G401.6 (cell line): ENCODE results near the gene GGT6.
"Not testable (repeated sequence)": the region's sequence is repeated elsewhere in the genome, so short reads cannot be mapped to it uniquely, and the experiment has no call there.

Source experiments
- FAIRE-seq: peaks from 2 replicates; lab custom pipeline; 2012; peaks lifted over from hg19 to GRCh38; lab: Jason Lieb, UNC

GGT6 gene

DNA sequence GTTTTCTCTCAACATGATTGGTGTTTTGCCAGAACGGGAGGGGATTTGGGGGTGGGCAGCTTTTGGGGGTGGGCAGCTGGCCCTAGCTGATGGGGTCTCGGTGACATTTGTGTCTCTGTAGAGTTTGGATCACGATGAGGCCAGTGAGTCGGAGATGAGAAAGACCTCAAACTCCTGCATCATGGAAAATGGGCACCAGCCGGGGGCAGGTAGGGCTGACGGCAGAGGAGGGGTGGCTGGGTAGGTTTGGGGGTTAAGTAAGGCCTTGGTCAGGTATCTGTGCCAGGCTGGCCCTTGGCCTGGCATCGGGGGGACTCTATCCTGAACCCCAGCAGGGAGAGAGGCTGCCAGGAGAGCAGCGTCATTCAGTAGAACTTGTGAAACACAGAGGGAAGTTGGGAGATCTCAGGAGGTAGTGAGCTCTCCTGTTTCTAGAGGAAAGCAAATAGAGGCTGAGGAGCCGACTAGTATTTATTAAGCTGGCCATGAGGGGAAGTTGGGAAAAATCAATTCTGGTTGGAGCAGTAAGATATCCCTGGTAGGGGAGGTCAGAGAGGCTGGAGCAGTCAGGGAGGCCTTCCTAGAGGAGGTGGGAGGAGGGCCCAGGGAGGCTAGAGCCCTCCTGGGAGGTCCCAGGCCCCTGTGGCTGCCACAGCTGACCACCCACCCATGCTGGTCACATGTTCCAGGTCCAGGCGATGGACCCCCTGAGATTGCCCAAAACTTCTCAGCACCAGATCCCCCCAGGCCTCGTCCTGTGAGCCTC lies 32.0 kb upstream of the GGT6 start:
- FAIRE-seq: no peak

DNA sequence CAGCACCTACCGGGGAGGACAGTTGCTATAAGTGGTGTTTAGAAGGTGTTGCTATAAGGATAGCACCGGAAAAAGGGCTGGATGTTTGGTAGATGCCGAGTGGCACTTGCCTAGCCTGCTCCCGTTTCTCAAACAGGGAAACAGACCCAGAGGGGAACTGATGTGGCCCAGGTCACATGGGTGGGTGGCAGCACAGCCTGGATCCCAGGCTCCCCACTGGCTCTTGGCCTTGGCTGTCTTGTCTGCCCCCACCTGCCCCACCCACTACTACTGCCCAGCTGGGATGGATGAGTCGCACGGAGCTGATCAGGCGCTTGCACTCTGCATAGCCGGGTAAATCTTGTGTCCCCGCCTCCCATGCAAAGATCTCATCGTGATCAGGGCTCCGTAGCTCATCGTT lies 31.2 kb upstream of the GGT6 start:
- no peak for FAIRE-seq

DNA sequence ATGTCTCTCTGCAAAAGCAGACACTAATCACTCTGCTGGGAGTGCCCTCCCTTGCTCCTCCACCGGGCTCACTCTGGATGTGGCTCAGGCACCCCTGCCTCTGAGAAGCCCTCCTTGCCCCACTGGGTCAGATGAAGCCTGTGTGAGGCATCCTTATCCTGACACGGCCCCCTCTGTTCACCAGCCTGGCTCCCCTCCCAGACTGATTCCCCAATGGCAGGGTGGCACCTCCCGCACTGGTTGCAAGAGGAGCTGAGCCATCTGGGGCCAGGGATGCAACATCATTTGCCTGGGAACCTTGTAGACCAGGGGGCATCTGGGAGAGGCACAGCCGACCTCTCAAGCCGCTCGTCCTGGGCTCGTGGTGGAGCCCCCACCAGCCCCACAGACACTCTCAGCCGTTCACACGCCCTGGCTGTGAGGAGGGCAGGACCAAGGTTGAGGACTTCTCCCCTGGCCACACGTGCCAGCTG lies 30.6 kb upstream of the GGT6 start:
- no peak for FAIRE-seq

DNA sequence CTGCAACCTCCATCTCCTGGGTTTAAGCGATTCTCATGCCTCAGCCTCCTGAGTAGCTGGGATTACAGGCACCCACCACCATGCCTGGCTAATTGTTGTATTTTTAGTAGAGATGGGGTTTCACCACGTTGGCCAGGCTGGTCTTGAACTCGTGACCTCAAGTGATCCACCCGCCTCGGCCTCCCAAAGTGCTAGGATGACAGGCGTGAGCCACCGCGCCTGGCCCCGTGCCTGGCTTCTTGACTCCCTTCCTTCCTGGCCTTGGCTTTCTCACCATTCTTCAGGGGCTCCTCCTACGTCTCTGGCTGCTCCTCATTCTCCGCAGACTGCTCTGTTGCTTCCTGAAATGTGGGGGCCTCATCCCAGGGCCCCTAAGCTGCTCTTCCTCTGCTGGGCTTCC lies 29.7 kb upstream of the GGT6 start:
- not testable (repeated sequence) for FAIRE-seq

DNA sequence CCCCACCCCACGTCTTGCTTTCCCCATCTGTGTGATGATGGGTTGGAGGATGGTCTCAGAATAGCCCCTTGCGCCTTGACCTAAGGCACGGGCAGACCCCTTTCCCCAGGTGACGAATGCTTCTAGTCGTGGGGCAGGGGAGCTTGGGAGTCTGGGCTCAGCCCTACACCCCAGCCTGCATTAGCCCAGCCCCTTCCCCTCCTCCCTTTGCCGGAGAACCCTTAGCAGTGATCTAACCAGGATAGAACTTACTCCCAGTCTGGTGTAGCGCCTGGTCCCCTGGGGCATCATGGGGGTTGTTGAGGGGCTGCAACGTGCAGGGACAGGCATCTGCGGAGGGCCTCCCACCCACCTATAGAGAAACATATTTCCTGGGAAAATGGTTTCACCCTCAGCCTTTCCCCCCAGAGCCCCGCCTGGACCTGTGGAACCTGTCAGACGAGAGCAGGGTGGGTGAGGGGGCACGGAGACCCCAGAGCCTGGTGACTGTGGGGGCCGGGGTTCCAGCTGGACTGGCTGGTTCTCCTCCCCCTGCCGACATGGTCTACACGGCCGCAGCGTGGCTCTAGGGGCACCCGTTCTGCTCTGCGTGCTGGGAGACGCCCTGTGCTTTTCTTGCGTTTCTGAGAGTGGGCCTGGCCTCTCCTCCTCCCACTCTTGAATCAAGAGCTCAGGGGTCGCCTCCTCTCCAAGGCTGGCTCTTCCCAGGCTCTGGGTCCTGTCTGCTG lies 28.7 kb upstream of the GGT6 start:
- no peak for FAIRE-seq

DNA sequence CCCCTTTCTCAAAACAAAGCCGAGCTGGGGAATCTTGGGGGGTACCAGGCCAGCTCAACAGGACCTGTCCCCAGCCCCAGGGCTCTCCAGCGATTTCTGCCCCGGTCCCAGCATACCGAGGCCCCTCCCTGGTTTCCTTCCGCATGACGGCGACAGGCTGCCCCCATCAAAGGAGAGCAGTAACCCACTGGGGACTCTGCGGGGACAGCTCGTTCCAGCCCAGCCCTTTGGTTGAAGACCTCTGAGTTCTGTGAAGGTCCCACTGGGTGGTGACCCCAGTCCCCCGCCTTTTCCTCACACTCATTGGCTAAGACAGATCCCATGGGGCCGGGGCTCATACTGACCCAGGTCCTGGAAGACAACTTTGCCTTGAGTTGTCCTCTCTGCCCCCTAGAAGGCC lies 28.0 kb upstream of the GGT6 start:
- no peak for FAIRE-seq

DNA sequence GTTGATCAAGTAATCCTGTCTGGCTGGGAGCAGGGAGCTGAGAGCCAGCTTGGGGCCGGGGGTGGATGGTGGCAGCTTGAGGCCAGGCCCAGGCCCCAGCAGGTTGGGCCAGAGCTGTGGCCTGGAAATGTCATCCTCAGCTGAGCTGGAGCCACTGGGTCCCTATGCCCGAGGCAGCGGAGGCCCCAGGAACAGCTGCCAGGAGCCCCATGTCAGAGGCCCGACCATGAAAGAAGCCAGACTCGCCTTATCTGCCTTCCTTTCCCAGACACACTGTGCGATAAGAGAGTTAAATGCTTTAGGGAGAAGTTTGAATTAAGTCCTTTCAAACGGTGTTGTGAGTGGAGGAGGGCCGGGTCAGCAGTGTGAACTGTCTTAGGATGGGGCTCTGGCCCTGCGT lies 27.4 kb upstream of the GGT6 start:
- no peak for FAIRE-seq

DNA sequence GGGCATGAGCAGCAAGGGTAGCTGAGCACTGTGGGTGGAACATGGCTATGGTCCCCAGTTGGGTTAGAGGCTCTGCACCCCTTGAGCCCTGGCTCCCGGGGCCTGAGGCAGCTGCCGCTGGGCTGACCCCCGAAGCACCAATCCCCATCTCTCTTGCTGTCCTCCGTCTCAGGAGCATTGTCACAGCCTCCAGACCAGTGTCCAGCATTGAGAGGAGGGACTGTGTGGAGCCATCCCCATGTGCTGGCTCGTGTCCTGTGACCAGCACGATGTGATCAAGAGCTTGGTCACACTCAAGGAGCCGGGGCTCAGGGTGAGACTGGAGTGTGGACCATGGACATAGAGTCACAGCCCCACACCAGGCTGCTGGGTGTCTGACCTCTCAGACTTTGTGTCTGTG lies 26.8 kb upstream of the GGT6 start:
- no peak for FAIRE-seq

DNA sequence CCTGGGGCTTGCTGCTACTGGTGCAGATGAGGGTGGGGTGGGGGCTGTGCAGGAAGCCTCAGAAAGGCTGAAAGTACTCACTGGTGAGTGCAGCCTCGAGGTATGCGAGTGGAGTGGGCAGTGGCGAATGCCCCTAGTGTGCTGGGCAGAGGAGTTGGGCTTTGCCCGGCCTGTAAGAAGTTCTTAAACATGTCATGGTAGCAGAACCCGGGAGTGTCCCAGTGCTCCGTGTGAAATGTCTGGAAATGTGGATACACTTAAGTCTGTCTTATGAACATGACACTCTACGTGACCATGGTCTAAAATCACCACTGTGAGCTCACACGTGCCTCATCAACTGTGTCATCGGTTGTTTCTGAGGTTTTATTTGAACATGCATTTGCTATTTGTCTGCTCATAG lies 25.7 kb upstream of the GGT6 start:
- FAIRE-seq: no peak

DNA sequence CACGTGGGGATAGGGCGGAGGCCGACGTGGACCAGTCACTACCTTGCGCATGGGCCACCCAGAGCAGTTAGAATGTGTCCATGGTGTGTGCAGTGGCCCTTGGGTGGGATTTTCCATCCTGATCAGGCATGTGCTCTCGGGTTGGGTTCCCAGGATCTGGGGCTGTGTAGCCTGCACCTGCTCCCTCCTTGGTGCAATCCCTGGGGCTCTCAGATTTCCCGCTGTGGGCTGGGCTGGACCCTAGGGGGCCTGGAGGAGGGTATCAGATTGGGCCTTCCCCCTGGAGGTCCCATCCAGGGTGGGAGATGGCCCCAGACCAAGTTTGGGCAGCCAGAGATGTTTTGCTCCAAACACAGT lies 25.2 kb upstream of the GGT6 start:
- no peak for FAIRE-seq

DNA sequence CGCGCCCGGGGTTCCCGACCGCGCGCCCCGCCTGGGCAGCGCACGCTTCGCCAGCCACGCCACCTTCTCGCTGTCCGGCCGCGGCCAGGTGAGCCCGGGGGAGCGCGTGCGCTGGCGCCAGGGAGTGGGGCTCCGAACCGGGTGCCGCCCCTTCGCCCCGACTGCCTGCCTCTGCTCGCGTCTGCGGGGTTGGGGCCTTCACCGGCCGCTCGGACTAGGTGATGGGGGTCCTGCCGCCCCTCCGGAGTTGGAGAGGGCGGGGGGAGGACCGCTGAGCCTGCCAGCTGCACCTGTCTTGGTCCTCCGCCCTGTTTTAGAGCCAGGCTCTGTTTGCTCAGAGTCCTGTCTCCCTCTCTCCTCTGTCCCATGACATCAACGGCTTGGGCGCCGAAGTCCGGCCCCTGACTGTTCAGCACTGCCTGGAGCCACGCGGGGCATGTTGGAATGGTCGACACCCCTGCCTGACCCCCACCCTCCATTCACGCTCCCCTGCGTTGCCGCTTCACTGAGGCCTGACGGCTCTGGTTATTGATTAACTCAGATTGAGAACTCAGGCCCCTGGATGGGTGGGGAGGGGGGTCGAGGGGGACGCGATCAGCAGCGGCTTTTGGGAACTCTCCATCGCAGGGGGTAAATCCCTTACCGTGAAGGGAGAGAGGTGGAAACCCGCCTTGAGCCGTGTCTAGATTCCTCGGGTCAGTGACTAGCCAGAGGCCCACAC lies 24.7 kb upstream of the GGT6 start:
- no peak for FAIRE-seq

DNA sequence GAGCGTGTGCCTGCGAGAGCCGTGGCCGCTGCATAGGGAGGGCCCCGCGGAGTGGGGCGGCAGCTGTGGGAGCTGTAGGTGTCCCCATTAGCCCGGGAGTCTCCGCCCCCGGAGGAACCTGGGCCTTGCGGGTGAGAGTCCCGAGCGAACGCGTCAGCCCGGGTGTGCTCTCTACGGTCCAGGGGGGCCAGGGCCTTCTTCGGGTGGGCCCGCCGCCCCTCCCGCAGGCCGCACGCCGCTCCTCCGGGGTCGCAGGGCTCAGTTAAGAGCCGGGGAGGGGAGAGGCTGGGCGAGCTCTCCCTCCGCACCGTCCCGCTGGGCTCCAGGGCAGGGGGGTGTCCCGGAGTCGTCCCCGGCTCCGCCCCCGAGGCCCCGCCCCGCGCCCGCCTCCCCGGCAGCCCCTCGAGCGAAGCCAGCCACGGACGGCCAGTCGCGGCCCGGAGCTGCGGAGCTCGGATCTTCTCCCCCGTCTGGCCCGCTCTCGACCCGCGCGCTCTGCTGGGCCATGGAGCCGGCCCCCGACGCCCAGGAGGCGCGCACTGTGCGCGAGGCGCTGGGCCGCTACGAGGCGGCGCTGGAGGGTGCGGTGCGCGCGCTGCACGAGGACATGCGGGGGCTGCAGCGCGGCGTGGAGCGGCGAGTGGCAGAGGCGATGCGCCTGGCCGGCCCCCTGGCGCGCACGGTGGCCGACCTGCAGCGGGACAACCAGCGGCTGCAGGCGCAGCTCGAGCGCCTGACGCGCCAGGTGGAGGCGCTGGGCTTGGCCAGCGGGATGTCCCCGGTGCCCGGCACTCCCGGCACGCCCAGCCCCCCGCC lies 23.9 kb upstream of the GGT6 start, which contains the start of gene SMTNL2:
Gene SMTNL2 (plus strand): TSS at position 429 of the 816 bp plus-strand sequence. CDS start 77 bp downstream, at position 506.
- FAIRE-seq: no peak

DNA sequence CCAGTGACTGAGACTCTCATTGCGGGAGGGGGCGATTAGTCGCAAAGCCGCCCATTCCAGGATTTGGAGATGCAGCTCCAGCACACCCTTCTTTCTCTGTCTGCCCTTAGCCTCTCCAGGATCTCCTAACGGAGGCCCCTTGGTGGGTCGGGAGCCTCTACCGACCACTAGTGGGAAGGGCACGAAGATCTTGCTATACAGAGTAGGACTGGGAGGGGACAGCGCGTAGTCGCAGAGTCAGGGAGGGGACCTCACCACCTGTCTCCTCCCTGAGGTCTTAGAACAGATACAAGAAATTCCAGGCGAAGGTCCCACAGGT lies 23.4 kb upstream of the GGT6 start:
- FAIRE-seq: no peak

DNA sequence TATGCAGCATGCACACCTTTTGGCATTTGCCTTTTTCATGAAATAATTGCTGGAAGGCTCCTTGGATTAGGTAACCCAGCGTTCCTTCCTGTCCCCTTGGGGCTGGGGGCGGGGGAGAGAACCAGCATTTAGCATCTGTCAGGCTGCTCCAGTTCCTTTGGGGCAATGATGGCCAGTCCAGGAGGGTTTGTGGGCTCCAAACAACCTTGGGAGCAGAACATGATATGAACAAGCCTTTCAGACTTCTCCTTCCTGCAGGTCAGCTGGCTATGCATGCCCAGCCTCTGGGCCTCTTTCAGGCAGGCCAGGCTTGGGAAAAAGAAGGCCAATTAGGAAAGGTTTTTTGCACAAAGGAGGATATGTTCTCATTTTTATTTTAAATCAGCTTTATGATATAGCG lies 22.8 kb upstream of the GGT6 start:
- no peak for FAIRE-seq

DNA sequence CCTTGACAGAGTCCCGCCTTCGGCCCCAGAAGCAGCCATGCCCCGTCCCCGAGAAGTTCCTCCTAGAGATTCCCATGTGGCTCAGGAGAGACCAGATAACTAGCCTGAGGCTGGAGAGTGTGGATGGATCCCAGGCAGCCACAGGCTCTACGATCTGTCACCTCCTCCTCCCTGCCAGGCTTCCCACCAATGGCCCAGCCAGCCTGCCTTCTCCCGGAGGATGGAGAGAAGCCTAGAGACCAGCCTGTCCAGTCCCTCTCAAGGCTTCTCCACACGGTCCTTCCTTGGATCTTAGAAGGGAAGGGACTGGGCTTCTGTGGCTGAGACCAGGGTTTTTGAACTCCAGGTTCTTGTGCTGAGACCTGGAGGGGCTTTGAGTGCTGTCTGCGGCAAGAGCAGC lies 22.3 kb upstream of the GGT6 start:
- no peak for FAIRE-seq

DNA sequence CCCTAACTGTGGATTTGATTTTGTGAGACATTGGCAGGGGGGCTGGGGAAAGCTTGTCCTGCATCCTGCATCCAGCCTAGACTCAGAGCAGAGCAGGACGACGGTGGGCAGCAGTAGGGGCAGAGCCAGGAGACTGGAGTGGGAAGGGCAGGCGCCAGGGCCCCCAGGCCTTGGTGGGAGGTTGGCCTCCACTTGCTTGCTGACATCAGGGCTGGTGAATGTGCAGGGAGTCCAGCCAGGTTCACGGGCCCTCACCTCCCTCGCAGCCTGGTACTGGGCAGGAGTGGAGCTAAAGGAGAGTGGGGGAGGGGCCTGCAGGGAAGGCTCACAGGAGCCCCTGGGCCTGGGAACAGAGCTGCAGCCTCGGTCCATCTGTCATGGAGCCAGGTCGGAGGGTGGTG lies 21.7 kb upstream of the GGT6 start:
- FAIRE-seq: no peak

DNA sequence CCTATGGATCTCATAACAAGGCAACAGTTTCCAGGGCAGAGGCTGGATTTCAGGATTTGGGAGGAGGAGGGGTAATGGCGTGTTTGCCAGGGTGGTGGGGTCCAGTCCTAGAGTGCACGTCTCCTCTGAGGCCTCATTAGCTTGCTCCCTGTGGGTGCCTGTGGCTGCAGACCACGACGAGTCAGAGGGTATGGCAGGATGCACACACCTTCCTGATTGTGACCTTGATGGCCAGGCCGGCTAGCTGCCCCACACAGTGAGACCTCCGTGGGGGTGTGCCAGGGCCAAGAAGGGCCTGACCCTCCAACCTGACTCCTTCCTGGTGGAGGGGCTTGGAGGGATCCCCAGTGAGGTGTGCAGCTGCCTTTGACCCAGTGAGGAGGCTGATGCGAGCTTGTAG lies 19.9 kb upstream of the GGT6 start:
- FAIRE-seq: no peak

DNA sequence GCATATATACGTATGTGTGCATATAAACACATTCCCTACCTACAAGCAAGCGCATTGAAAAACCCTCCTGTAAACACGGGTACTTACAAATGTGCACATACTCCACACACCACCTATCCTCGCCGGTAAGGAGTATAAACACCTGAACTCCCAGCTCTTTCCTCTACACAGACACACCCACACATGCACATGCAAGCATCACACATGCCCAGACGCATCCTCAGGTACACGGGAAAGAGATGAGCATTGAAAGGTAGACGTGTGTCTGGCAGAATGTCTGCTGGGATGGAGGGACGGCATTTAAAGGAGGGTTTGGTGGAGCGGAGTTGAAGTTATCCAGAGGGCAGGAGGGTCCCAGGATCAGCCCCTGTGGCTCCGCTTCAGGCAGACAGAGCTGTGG lies 19.3 kb upstream of the GGT6 start:
- FAIRE-seq: no peak

DNA sequence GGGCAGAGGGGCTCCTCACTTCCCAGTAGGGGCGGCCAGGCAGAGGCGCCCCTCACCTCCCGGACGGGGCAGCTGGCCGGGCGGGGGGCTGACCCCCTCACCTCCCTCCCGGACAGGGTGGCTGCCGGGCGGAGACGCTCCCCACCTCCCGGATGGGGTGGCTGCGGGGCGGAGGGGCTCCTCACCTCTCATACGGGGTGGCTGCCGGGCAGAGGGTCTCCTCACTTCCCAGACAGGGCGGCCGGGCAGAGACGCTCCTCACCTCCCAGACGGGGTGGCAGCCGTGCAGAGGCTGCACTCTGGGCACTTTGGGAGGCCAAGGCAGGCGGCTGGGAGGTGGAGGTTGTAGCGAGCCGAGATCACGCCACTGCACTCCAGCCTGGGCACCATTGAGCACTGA lies 18.0 kb upstream of the GGT6 start:
- not testable (repeated sequence) for FAIRE-seq

DNA sequence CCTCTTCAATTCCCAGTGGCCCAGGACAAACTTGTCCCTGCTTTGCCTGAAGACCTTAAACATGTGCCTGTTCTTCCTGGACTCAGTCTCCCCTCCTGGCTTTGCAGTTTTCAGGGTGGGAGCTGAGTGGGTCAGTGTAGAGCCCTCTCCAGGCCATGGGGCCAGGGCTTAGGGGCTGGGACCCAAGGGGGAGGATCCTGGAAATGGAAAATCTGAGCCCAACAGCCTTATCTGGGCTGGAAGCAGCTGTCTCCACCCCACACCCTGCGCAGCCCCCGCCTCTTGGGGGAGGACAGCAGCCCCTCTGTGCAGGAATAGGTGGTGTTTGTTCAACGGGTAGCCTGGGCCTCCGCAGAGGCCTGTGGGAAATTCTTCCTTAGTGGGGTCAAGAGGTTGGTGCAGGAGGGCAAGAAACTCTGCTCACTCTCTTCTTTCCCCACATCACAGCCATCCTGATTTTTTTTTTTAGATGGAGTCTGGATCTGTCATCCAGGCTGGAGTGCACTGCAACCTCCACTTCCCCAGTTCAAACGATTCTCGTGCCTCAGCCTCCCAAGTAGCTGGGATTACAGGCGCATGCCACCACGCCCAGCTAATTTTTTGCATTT lies 17.1 kb upstream of the GGT6 start:
- FAIRE-seq: no peak

DNA sequence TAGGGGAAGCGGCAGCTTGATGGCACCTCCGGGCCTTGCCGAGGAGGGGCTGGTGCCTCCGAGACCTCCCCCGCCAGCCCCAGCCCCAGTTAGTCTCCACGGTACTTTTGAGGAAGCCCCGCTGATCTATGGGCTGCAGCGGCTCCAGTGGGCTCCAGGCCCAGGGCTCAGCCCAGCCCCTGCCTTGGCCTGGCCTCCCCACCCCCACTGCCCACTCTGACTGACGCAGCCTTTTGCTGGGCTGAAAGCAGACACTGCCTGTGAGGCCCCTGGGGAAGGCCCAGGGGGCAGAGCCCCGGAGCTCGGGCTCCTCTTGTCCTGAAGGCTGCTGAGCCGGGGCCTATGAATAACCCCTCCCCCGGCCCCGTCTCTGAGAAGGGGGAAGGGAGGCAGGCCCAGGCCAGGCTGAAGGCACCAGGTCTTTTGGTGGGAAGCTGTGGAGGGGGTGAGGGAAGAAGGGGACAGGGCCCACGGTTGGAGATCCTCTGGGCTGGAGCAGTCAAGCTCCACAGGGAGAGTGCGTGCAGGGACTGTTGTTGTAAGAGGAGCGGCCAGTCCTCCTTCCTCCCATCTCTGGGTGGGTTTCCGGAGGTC lies 16.4 kb upstream of the GGT6 start:
- FAIRE-seq: no peak

DNA sequence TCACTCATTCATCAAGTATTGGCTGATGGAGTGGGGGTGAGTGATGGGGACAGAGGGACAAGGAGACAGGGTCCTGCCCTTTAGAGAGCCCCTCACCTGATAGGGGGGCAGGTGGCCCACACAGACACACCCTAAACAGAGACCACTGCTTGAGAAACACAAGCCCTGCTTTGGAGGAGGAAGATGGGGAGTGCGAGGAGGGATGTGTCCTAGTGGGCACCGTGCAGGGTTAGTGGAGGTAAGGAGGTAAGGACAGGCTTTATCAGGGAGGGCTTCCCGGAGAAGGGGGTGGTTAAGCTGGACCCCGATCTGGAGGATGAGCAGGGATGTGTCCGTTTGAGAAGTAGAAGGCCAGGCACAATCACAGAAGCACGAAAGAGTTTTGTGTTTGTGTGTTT lies 15.8 kb upstream of the GGT6 start:
- FAIRE-seq: no peak
